Suprapubic skin (tissue), 3 donors: ENCODE results near the gene ARMC12.

Experiments used
- EP300 ChIP-seq: sonication (generic); formaldehyde crosslinking; IDR thresholded peaks from one replicate; pipeline ENCODE4 v1.6.1; 2017; ENCODE audit warnings: antibody characterized with exemption
- POLR2A ChIP-seq, 2 donors: fragments of 450-650 bp; IDR thresholded peaks; one replicate each; pipeline ENCODE4 v1.6.1; 2017; ENCODE audit warnings: antibody characterized with exemption in 2 of 2, mild to moderate bottlenecking in 2 of 2, moderate library complexity in 2 of 2
- TF ChIP-seq, protein P1 (sequence below), 2 donors: fragments of 200-600 bp in 1 of 2; fragments of 450-650 bp in 1 of 2; sonication (generic) in 1 of 2; IDR thresholded peaks; one replicate each; pipeline ENCODE4 v1.5.1; 2016 to 2019; ENCODE audit warnings: antibody characterized with exemption in 2 of 2, mild to moderate bottlenecking in 1 of 2, moderate library complexity in 1 of 2

- TF ChIP-seq, protein P1, sequence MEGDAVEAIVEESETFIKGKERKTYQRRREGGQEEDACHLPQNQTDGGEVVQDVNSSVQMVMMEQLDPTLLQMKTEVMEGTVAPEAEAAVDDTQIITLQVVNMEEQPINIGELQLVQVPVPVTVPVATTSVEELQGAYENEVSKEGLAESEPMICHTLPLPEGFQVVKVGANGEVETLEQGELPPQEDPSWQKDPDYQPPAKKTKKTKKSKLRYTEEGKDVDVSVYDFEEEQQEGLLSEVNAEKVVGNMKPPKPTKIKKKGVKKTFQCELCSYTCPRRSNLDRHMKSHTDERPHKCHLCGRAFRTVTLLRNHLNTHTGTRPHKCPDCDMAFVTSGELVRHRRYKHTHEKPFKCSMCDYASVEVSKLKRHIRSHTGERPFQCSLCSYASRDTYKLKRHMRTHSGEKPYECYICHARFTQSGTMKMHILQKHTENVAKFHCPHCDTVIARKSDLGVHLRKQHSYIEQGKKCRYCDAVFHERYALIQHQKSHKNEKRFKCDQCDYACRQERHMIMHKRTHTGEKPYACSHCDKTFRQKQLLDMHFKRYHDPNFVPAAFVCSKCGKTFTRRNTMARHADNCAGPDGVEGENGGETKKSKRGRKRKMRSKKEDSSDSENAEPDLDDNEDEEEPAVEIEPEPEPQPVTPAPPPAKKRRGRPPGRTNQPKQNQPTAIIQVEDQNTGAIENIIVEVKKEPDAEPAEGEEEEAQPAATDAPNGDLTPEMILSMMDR (IDR thresholded peaks at IDR 0.05), result no peak
- no peak for TF ChIP-seq POLR2A (IDR thresholded peaks at IDR 0.05)
- no peak for TF ChIP-seq EP300
These were observed 42.4 kb upstream of the ARMC12 start for GRCh38 chr6:35694462-35694861.
